Urinary bladder (tissue), 4 donors: ENCODE measurements around the gene ILF2. TPM values are rescaled to one million over a fixed set of nuclear protein-coding genes. Genes with fewer than 3 reads are reported as not detected.

Experiments
- DNase-seq: peaks from one replicate; pipeline ENCODE4 v3.0.0-alpha.2; 2015; ENCODE audit errors: extremely low spot score
- H3K27ac ChIP-seq: one replicate; pipeline ENCODE4 v1.5.1; 2013; ENCODE audit warnings: low read depth, mild to moderate bottlenecking, moderate library complexity
- H3K36me3 ChIP-seq: one replicate; pipeline ENCODE4 v1.6.1; 2013; ENCODE audit warnings: mild to moderate bottlenecking, moderate library complexity; ENCODE audit not compliant: insufficient read depth
- H3K4me1 ChIP-seq: one replicate; pipeline ENCODE4 v1.6.1; 2013; ENCODE audit warnings: mild to moderate bottlenecking, moderate library complexity; ENCODE audit not compliant: insufficient read depth
- H3K4me3 ChIP-seq: one replicate; pipeline ENCODE4 v1.5.1; 2013; ENCODE audit warnings: low read depth, low read length
- WGBS: extraction: QIAGEN DNeasy Blood & Tissue Kit; methylation state at CpG from one replicate; pipeline ENCODE4 v1.1.7; 2013; 5-methylcytosine and 5-hydroxymethylcytosine counted together
- polyA plus RNA-seq: library from polyadenylated mRNA; stranded (reverse); fragments of 200-250 nt; gene quantifications from one replicate; pipeline ENCODE4 v1.2.3, GENCODE V29; 2013
- total RNA-seq: library from RNA; depleted of rRNA; stranded (reverse); fragments of >200 nt; gene quantifications from one replicate; pipeline ENCODE4 v1.2.3, GENCODE V29; 2014
- donor health status: healthy with polysubstance abuse.
- donor health status: healthy.

Gene ILF2
- total and polyA plus RNA-seq, 2 donors: 77.2 to 132 TPM

- Histone ChIP-seq H3K4me3 (peak within 1 kb of the TSS; percentile 71), H3K27ac (peak within 1 kb of the TSS; percentile 99), H3K36me3 (no peaks in the 10 kb centered on the region), H3K4me1 (no peaks in the 10 kb centered on the region)
- DNase-seq: peak; percentile 96
- WGBS: 2% methylated on average over 65 of the region's 65 CpGs
Observed at GRCh38 chr1:153633754-153634665, 36.8 kb downstream of the ILF2 start, which contains the start of gene CHTOP. TSS of gene CHTOP (plus strand) at chr1:153634066. CDS start at chr1:153636589, 2,523 bp downstream.

GRCh38 chr1:153633161-153633753 is 37.5 kb downstream of the ILF2 start:
- 38% methylated on average over 18 of the region's 18 CpGs for WGBS

DNA sequence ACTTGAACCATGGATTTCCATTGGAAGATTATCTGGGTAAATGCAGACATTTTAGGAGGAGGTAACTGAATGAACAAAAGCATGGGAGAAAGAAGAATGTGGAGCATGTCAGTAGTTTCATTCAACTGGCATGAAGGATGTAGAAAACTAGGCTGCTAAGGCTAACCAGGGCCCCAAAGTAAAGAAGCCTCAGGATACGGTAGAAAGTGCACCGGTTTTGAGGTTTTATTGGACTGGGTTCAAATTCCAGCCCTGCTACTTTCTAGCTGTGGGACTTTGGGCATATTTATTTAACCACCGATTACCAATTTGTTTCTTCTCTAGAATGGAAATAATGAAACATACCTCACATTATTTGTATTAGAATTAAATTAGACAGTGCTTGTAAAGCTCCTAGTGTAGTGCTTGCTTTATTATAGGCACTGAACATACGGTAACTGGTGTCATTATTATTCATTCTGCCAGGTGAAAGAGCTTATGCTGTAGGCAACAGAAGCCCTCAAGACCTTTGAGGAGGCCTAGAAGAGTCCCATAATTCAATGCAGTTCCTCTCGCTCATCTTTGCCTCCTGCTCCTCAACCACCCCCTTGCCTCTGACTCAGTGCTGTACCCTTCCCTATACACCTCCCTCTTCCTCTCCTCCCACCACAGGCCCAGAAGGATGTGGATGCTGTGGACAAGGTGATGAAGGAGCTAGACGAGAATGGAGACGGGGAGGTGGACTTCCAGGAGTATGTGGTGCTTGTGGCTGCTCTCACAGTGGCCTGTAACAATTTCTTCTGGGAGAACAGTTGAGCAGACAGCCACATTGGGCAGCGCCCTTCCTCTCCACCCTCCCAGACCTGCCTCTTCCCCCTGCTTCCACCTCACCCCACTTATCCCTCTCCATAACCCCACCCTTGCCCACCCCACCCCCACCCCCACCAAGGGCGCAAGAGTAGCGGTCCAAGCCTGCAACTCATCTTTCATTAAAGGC is 39.5 kb downstream of the ILF2 start:
- 76% methylated on average over 10 of the region's 10 CpGs for WGBS
- Histone ChIP-seq H3K36me3 (no peaks in the 10 kb centered on the region), H3K4me1 (no peaks in the 10 kb centered on the region), H3K4me3 (no peak overlapping the region), H3K27ac (no peak overlapping the region)
- no peak for DNase-seq

More at GRCh38 chr1:153633161-153633753, 37.5 kb downstream of the ILF2 start:
- Histone ChIP-seq H3K4me1 (no peaks in the 10 kb centered on the region), H3K36me3 (no peaks in the 10 kb centered on the region), H3K27ac (peak overlapping the region; percentile 89), H3K4me3 (peak overlapping the region; percentile 7)
- no peak for DNase-seq

DNA sequence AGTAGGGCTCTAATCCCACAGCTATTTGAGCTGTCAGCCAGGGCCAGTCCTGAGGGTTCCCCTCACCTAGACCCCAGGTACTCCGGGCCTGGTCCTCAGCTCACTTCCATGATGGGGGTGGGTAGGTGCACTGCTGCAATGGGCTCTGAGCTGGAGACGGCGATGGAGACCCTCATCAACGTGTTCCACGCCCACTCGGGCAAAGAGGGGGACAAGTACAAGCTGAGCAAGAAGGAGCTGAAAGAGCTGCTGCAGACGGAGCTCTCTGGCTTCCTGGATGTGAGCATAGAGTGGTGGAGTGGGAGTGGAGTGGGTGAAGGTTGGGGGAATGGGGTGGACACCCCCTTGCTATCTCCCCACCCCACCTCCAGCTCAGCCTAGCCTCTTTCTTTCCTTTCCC is 40.4 kb downstream of the ILF2 start:
- Histone ChIP-seq H3K27ac (no peak overlapping the region), H3K36me3 (no peaks in the 10 kb centered on the region), H3K4me1 (peaks cover 2% of the 10 kb centered on the region), H3K4me3 (no peak overlapping the region)
- WGBS: 79% methylated on average over 7 of the region's 7 CpGs
- no peak for DNase-seq

GRCh38 chr1:153629971-153630370 is 40.8 kb downstream of the ILF2 start:
- Histone ChIP-seq H3K4me3 (no peak overlapping the region), H3K27ac (no peak overlapping the region), H3K36me3 (no peaks in the 10 kb centered on the region), H3K4me1 (peaks cover 2% of the 10 kb centered on the region)
- DNase-seq: no peak
- 75% methylated on average over 1 of the region's 1 CpG for WGBS

DNA sequence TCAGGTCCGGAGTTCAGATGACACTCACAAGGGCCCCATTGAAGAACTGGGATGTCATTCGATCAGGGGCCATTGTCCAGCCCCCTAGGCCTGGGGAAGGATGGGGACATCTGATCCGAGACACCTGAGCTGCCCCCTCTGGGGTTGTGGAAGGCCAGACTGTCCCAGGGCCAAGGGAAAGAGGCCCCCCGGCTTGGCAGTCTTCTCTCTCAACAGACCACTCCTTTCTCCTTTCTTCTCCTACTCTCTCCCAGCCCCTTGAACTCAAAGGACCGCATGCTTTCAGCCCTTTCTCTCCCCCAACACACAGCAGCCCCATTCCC is 41.5 kb downstream of the ILF2 start:
- no peaks in the 10 kb centered on the region for H3K36me3 ChIP-seq
- no peak overlapping the region for H3K27ac ChIP-seq
- WGBS: 73% methylated on average over 5 of the region's 5 CpGs
- H3K4me1 ChIP-seq: peaks cover 2% of the 10 kb centered on the region
- no peak overlapping the region for H3K4me3 ChIP-seq
- no peak for DNase-seq

DNA sequence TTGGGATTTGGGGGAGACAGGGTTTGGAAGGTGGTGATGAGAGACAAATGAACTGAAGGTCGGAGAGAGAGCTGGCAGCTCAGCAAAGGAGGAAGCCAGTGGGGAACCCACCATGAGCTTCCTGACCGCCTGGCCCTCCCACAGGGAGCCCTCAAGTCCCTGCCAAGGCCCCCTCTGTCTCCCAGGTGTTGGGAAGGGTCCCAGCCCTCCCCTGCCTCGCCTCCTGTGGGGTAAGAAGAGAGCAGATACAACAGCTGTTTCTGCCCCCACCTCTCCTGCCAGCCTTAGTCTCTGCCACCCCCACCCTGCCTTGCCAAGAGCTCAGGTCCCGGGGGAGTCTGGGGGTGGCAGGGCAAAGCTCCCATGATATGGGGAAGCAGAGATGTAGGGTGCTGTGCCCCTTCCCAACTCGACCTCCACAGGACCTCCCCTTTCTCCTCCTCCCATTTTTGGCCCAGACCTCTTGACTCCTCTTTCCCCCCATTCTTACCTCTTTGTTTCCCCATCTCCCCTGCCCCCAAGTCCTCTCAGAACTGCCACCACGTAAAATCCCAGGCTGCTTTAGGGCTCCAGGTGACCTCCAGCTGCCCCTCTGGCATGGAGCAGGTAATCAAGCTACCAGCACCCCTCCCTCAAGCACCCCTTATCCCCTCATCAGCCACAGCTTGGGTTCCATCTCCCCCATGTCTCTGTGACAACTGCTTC is 42.0 kb downstream of the ILF2 start:
- Histone ChIP-seq H3K36me3 (no peaks in the 10 kb centered on the region), H3K4me3 (no peak overlapping the region), H3K27ac (no peak overlapping the region), H3K4me1 (peaks cover 2% of the 10 kb centered on the region)
- no peak for DNase-seq
- WGBS: 86% methylated on average over 6 of the region's 6 CpGs

- WGBS: 69% methylated on average over 10 of the region's 10 CpGs
- Histone ChIP-seq H3K4me3 (peak within 1 kb of the TSS; percentile 47), H3K36me3 (no peaks in the 10 kb centered on the region), H3K4me1 (peaks cover 2% of the 10 kb centered on the region), H3K27ac (peak within 1 kb of the TSS; percentile 90)
- no peak for DNase-seq
Observed at GRCh38 chr1:153627715-153628626, 42.8 kb downstream of the ILF2 start, which contains the start of gene S100A1. TSS of gene S100A1 (plus strand) at chr1:153628434. CDS start at chr1:153630522, 2,088 bp downstream.

DNA sequence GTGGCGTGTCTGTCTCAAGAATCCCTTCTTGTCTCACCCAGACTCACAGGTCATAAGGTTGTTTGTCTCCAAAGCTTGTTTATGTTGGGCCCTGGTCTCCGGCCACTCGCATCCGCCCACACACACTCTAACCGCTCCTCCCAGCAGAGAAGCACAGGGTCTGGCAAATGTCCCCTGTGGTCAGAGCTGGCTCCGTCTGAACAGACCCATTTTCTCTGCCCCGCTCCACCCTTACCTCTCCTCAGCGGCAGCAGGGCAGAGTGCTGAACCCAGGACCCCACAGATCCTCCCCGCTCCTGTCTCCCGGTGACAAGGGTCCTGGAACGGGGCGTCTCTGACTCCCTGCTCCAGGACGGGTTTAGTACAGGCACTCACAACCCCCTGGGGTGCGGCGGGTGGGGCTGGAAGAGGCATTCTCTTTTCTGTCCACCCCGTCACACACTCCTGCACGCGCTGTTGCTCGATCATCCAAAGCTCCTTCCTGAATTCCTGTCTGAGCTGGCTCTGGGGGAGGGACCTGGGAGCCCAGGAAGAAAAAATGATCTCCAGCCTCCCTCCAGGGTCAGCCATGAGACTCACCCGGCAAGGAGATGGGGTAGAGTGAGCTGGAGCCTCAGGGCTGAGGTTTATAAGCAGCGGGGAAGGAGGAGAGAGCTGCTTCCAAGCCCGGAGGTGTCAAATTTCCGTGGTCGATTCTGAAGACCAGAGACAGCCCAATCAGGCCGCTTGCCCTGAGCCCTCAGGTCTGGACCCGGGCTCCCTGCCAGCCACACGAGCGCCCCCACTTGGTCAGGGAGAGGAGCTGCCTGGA is 43.7 kb downstream of the ILF2 start, which contains the start of gene S100A13:
S100A13 (minus strand) TSS at position 602 of the 811 bp plus-strand sequence. CDS start 1,033 bp downstream, outside the sequence.
- Histone ChIP-seq H3K27ac (peak within 1 kb of the TSS; percentile 90), H3K4me3 (peak within 1 kb of the TSS; percentile 47), H3K36me3 (no peaks in the 10 kb centered on the region), H3K4me1 (peaks cover 2% of the 10 kb centered on the region)
- WGBS: 8% methylated on average over 28 of the region's 28 CpGs
- no peak for DNase-seq

GRCh38 chr1:153626477-153626903 is 44.3 kb downstream of the ILF2 start:
- no peak for DNase-seq
- 48% methylated on average over 3 of the region's 3 CpGs for WGBS
- Histone ChIP-seq H3K4me3 (peak overlapping the region; percentile 47), H3K27ac (peak overlapping the region; percentile 90), H3K4me1 (peaks cover 2% of the 10 kb centered on the region), H3K36me3 (no peaks in the 10 kb centered on the region)

- 62% methylated on average over 10 of the region's 10 CpGs for WGBS
- Histone ChIP-seq H3K4me1 (peaks cover 2% of the 10 kb centered on the region), H3K36me3 (no peaks in the 10 kb centered on the region), H3K4me3 (no peak overlapping the region), H3K27ac (no peak overlapping the region)
- DNase-seq: no peak
Observed at GRCh38 chr1:153624965-153625611, 45.7 kb downstream of the ILF2 start.
